Activated naive CD8-positive, alpha-beta T cell (primary cell): ENCODE measurements around the gene LNPEP.
A peak's percentile ranks its signal among the peaks of the same experiment; 100 is the strongest.

Experiments used
- H3K27ac Mint-ChIP-seq: one replicate; pipeline ENCODE4 v1.8.0; 2021; ENCODE audit warnings: mixed read lengths
- H3K27me3 Mint-ChIP-seq: one replicate; pipeline ENCODE4 v1.8.0; 2021; ENCODE audit warnings: mixed read lengths
- H3K36me3 Mint-ChIP-seq: one replicate; pipeline ENCODE4 v1.8.0; 2021; ENCODE audit warnings: mixed read lengths
- H3K4me1 Mint-ChIP-seq: one replicate; pipeline ENCODE4 v1.8.0; 2021; ENCODE audit warnings: low read depth, mixed read lengths
- H3K4me3 Mint-ChIP-seq: one replicate; pipeline ENCODE4 v1.8.0; 2021; ENCODE audit warnings: mild to moderate bottlenecking, mixed read lengths
- H3K9me3 Mint-ChIP-seq: one replicate; pipeline ENCODE4 v1.8.0; 2021; ENCODE audit warnings: low read depth, mixed read lengths

Gene LNPEP

GRCh38 chr5:96935559-96936430, at the start of gene LNPEP:
TSS of gene LNPEP (plus strand) at chr5:96936080. CDS start at chr5:96936156, 76 bp downstream.
- no peaks in the 10 kb centered on the region for H3K27me3 Mint-ChIP-seq
- peaks cover 75% of the 10 kb centered on the region for H3K4me1 Mint-ChIP-seq
- H3K36me3 Mint-ChIP-seq, result peaks cover 2% of the 10 kb centered on the region
- no peaks in the 10 kb centered on the region for H3K9me3 Mint-ChIP-seq
- peak within 1 kb of the TSS; percentile 98 for H3K27ac Mint-ChIP-seq
- H3K4me3 Mint-ChIP-seq, result peak within 1 kb of the TSS; percentile 90

GRCh38 chr5:96893342-96893741, 42.5 kb upstream of the LNPEP start:
- Mint-ChIP-seq H3K9me3 (no peaks in the 10 kb centered on the region), H3K36me3 (peaks cover 29% of the 10 kb centered on the region), H3K27ac (peak overlapping the region; percentile 83), H3K4me3 (peak overlapping the region; percentile 33), H3K27me3 (no peaks in the 10 kb centered on the region), H3K4me1 (peaks cover 52% of the 10 kb centered on the region)

GRCh38 chr5:96896276-96896675, 39.6 kb upstream of the LNPEP start:
- Mint-ChIP-seq H3K27me3 (no peaks in the 10 kb centered on the region), H3K4me1 (peaks cover 63% of the 10 kb centered on the region), H3K9me3 (no peaks in the 10 kb centered on the region), H3K4me3 (peak overlapping the region; percentile 87), H3K36me3 (peaks cover 33% of the 10 kb centered on the region), H3K27ac (peak overlapping the region; percentile 98)

GRCh38 chr5:96896806-96897205, 39.1 kb upstream of the LNPEP start:
- Mint-ChIP-seq H3K4me1 (peaks cover 68% of the 10 kb centered on the region), H3K27me3 (no peaks in the 10 kb centered on the region), H3K36me3 (peaks cover 33% of the 10 kb centered on the region), H3K4me3 (peak overlapping the region; percentile 87), H3K27ac (peak overlapping the region; percentile 98), H3K9me3 (no peaks in the 10 kb centered on the region)

GRCh38 chr5:96901384-96901783, 34.5 kb upstream of the LNPEP start:
- Mint-ChIP-seq H3K4me1 (peaks cover 41% of the 10 kb centered on the region), H3K9me3 (no peaks in the 10 kb centered on the region), H3K27me3 (no peaks in the 10 kb centered on the region), H3K36me3 (peaks cover 26% of the 10 kb centered on the region), H3K27ac (peak overlapping the region; percentile 56), H3K4me3 (no peak overlapping the region)

- peaks cover 36% of the 10 kb centered on the region for H3K4me1 Mint-ChIP-seq
- H3K27ac Mint-ChIP-seq, result peak overlapping the region; percentile 3
- H3K9me3 Mint-ChIP-seq, result no peaks in the 10 kb centered on the region
- peaks cover 26% of the 10 kb centered on the region for H3K36me3 Mint-ChIP-seq
- H3K27me3 Mint-ChIP-seq, result no peaks in the 10 kb centered on the region
- no peak overlapping the region for H3K4me3 Mint-ChIP-seq
Measured at GRCh38 chr5:96901841-96902240, 34.0 kb upstream of the LNPEP start.

- peaks cover 26% of the 10 kb centered on the region for H3K36me3 Mint-ChIP-seq
- H3K27ac Mint-ChIP-seq, result no peak overlapping the region
- peaks cover 30% of the 10 kb centered on the region for H3K4me1 Mint-ChIP-seq
- no peaks in the 10 kb centered on the region for H3K27me3 Mint-ChIP-seq
- H3K9me3 Mint-ChIP-seq, result no peaks in the 10 kb centered on the region
- H3K4me3 Mint-ChIP-seq, result no peak overlapping the region
Measured at GRCh38 chr5:96902876-96903275, 33.0 kb upstream of the LNPEP start.

- no peaks in the 10 kb centered on the region for H3K27me3 Mint-ChIP-seq
- peaks cover 26% of the 10 kb centered on the region for H3K36me3 Mint-ChIP-seq
- peaks cover 30% of the 10 kb centered on the region for H3K4me1 Mint-ChIP-seq
- no peak overlapping the region for H3K4me3 Mint-ChIP-seq
- no peak overlapping the region for H3K27ac Mint-ChIP-seq
- no peaks in the 10 kb centered on the region for H3K9me3 Mint-ChIP-seq
Measured at GRCh38 chr5:96903300-96903699, 32.6 kb upstream of the LNPEP start.

GRCh38 chr5:96904054-96904931, 31.6 kb upstream of the LNPEP start:
- Mint-ChIP-seq H3K27ac (peak overlapping the region; percentile 58), H3K27me3 (no peaks in the 10 kb centered on the region), H3K4me1 (peaks cover 30% of the 10 kb centered on the region)

GRCh38 chr5:96905864-96906263, 30.0 kb upstream of the LNPEP start:
- no peaks in the 10 kb centered on the region for H3K27me3 Mint-ChIP-seq
- peaks cover 21% of the 10 kb centered on the region for H3K36me3 Mint-ChIP-seq
- no peak overlapping the region for H3K4me3 Mint-ChIP-seq
- H3K4me1 Mint-ChIP-seq, result peaks cover 32% of the 10 kb centered on the region
- no peaks in the 10 kb centered on the region for H3K9me3 Mint-ChIP-seq
- peak overlapping the region; percentile 61 for H3K27ac Mint-ChIP-seq

More at GRCh38 chr5:96904054-96904931, 31.6 kb upstream of the LNPEP start:
- H3K4me3 Mint-ChIP-seq, result no peak overlapping the region
- no peaks in the 10 kb centered on the region for H3K9me3 Mint-ChIP-seq
- H3K36me3 Mint-ChIP-seq, result peaks cover 23% of the 10 kb centered on the region

- Mint-ChIP-seq H3K4me3 (no peak overlapping the region), H3K4me1 (peaks cover 24% of the 10 kb centered on the region), H3K27ac (peak overlapping the region; percentile 73), H3K36me3 (peaks cover 12% of the 10 kb centered on the region), H3K9me3 (no peaks in the 10 kb centered on the region), H3K27me3 (no peaks in the 10 kb centered on the region)
Measured at GRCh38 chr5:96909003-96909402, 26.9 kb upstream of the LNPEP start.

- Mint-ChIP-seq H3K27me3 (no peaks in the 10 kb centered on the region), H3K4me3 (no peak overlapping the region), H3K27ac (peak overlapping the region; percentile 73), H3K9me3 (no peaks in the 10 kb centered on the region), H3K36me3 (peaks cover 14% of the 10 kb centered on the region), H3K4me1 (peaks cover 24% of the 10 kb centered on the region)
Measured at GRCh38 chr5:96909435-96909834, 26.4 kb upstream of the LNPEP start.

- no peak overlapping the region for H3K4me3 Mint-ChIP-seq
- H3K36me3 Mint-ChIP-seq, result peaks cover 14% of the 10 kb centered on the region
- H3K4me1 Mint-ChIP-seq, result peaks cover 19% of the 10 kb centered on the region
- no peaks in the 10 kb centered on the region for H3K27me3 Mint-ChIP-seq
- no peak overlapping the region for H3K27ac Mint-ChIP-seq
- no peaks in the 10 kb centered on the region for H3K9me3 Mint-ChIP-seq
Measured at GRCh38 chr5:96911139-96911538, 24.7 kb upstream of the LNPEP start.

GRCh38 chr5:96913233-96913632, 22.6 kb upstream of the LNPEP start:
- H3K4me3 Mint-ChIP-seq, result no peak overlapping the region
- H3K9me3 Mint-ChIP-seq, result no peaks in the 10 kb centered on the region
- H3K4me1 Mint-ChIP-seq, result peaks cover 22% of the 10 kb centered on the region
- peaks cover 21% of the 10 kb centered on the region for H3K36me3 Mint-ChIP-seq
- H3K27me3 Mint-ChIP-seq, result no peaks in the 10 kb centered on the region
- H3K27ac Mint-ChIP-seq, result no peak overlapping the region

GRCh38 chr5:96919754-96920197, 16.1 kb upstream of the LNPEP start:
- Mint-ChIP-seq H3K27ac (peak overlapping the region; percentile 82), H3K36me3 (peaks cover 23% of the 10 kb centered on the region), H3K4me3 (peak overlapping the region; percentile 31), H3K27me3 (no peaks in the 10 kb centered on the region), H3K9me3 (no peaks in the 10 kb centered on the region), H3K4me1 (peaks cover 59% of the 10 kb centered on the region)
